GM21717 (cell line): Measurements from ENCODE around the gene CEP350.

ENCODE experiments used
- ATAC-seq: cut with Tn5 transposase; IDR thresholded peaks from one replicate; pipeline ENCODE4 v1.9.1; 2021; ENCODE audit warnings: mild to moderate bottlenecking, moderate library complexity; ENCODE audit not compliant: unreplicated experiment

Gene CEP350

GRCh38 chr1:180046674-180047073, 92.1 kb downstream of the CEP350 start:
- ATAC-seq, result no peak

GRCh38 chr1:180053594-180054567, 99.3 kb downstream of the CEP350 start:
- ATAC-seq, result no peak

- no peak for ATAC-seq
Measured at GRCh38 chr1:180057883-180058396, 103.3 kb downstream of the CEP350 start.

GRCh38 chr1:180061019-180061418, 106.4 kb downstream of the CEP350 start:
- no peak for ATAC-seq

GRCh38 chr1:180062452-180062971, 107.9 kb downstream of the CEP350 start:
- ATAC-seq, result no peak

GRCh38 chr1:180065408-180065807, 110.8 kb downstream of the CEP350 start:
- ATAC-seq, result no peak

DNA sequence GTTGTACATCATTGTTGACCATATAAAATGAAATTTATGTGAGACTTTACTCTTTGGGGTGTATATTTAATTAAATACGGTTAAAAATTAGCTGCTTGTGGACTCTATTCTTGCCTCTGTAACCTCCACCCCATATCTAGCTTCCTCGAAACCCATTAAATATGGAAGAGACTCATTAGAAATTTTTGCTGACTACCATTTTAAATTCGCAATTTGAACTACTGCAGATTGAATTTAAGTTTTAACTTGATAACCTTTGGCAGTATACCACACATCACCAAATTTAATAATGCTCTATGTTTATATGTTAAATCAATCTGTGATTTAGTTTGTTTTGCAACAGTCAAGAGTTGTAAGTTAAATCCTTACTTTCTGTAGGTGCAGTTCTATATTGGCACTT, 111.5 kb downstream of the CEP350 start:
- no peak for ATAC-seq

DNA sequence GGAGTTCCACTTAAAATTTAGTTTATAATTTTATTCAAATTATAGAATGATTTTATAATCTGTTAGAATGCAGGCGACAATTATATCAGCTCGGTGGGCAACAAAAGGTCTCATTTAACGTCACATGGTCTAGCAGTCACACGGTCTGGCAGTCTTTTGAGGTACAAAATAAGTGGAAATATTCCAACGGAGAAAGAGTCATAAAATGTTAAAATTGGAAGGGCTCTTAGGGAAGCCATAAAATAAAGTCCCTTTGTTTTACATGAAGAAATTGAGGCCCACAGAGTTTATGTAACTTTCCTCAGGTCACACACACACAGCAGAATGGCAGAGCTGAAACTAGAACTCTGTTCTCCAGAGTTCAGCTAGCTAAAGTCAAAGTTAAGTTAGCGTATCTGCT, 115.7 kb downstream of the CEP350 start:
- no peak for ATAC-seq

DNA sequence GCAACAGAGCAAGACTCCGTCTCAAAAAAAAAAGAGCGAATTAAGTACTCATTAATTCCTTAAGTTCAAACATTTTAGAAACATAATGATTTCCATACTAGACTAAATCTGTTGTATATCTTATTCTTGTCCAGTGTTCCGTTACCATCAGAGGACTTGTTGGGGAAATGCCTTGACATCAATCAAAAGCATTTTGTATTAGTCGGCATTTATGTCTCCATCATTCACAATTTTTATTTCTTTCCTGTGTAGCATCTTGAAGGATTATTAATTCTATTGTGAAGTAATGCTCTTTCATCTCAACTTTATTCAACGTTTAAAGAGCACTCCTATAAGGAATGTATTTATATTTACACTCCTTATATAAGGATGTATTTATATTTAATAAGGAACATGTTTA, 117.1 kb downstream of the CEP350 start:
- no peak for ATAC-seq

DNA sequence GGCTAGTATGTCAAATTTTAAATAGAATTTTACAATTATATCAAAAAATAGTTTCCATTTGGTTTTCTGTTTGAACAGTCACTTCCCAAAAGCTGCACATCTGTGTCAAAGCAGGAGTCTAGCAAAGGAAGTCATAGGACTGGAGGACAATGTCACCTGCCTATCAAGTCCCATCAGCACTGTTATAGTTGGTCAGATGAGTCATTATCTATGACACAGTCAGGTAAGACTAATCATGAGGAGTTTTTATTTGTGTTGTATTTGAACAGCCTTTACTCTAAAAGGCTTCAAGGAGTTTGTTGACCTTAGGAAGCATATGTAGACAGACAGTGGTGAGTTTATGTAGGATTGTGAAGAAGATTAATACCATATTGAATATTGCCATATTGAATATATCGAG, 125.8 kb downstream of the CEP350 start:
- no peak for ATAC-seq

DNA sequence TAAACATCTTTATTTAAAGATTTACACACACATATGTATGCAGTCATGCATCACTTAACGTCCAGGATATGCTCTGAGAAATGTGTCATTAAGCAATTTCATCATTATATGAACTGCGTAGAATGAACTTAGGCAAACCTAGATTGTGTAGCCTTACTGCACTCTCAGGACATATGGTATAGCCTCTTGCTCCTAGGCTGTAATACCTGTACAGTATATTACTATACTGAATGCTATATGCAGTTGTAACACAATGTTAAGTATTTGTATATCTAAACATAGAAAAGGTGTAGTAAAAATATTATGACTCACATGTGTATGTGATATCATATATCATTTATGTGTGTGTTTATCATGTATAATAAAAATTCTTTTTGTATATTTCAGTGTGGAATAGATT, 126.9 kb downstream of the CEP350 start:
- no peak for ATAC-seq

DNA sequence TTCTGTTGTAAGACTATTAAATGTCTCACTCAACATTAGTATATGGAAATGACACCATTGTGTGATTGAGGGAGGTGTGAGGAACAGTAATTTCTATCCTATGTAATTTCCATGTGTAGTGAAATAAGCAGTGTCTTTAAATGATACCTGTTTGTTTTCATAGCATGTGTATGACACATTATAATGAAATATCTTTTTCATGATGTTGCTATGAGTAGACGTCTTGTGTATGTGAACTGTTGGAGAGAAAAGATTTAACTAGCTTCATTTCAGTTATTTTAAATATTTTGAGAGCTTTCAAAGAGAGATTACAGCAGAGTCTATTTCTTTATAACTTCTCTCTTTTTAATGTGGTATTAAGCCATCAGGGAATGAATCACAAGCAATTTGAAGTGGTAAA, 128.6 kb downstream of the CEP350 start:
- ATAC-seq, result no peak

DNA sequence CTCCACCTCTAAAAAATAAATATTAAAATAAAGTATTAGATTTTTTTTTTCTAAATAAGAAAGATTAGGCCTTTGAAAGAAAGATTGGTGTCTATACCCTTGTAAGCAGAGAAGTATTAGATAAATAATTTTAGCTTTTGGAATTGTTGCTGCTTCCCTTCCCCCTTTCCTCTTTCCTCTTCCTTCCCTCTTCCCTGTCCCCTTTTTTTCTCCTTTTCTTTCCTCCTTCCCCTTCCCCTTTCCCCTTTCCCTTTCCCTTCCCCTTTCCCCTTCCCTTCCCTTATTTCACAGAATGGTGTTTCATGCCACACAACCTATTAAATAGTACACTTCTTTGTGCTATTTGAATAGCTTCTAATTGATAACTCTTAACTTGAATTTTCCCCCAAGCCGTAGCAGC, 130.3 kb downstream of the CEP350 start:
- no peak for ATAC-seq

GRCh38 chr1:180085331-180085730, 130.7 kb downstream of the CEP350 start:
- ATAC-seq, result no peak

DNA sequence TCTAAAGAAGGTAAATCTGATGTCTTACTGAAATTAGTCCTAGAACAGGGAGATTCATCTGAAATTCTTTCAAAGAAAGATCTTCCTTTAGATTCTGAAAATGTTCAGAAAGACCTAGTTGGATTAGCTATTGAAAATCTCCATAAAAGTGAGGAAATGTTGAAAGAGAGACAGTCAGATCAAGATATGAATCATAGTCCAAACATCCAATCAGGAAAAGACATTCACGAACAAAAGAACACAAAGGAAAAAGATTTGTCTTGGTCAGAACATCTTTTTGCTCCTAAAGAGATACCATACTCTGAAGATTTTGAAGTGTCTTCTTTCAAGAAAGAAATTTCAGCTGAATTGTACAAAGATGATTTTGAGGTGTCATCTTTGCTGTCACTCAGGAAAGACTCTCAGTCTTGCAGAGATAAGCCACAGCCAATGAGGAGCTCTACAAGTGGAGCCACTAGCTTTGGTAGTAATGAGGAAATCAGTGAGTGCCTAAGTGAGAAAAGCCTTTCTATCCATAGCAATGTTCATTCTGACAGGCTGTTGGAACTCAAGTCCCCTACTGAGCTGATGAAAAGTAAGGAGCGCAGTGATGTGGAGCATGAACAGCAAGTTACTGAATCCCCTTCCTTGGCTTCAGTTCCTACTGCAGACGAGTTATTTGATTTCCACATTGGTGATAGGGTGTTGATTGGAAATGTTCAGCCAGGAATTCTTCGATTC, 138.5 kb downstream of the CEP350 start:
- ATAC-seq, result no peak

DNA sequence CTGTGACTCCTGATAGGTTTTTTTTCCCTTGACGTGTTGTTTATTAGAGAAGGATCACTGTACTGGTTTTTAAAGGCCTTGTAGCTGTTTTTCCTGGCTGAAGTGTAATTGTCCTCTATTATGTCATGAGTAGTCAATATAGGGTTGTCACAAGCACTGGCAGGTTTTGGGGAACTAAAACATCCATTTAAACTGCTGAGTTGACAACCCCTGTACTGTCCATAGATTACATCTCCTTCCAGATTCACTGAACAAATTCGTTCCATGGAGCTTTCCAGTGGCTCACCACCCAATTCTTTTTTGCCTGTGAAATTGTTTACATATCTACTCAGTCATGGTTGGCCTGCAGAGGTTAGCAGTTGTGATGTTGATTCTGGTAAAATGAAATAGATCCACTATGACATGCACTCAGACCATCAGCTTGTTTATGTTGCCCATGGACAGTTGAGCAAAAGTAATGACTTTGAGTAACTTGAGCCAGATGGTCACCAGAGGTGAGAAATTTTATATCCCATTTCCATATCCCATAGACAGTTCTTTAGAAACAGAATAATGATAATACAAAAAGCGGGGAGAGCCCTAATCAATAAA, 140.2 kb downstream of the CEP350 start:
- no peak for ATAC-seq

GRCh38 chr1:180096584-180097325, 142.1 kb downstream of the CEP350 start:
- ATAC-seq, result no peak

GRCh38 chr1:180097326-180097605, 142.7 kb downstream of the CEP350 start:
- no peak for ATAC-seq

- ATAC-seq, result no peak
Measured at GRCh38 chr1:180101411-180101810, 146.8 kb downstream of the CEP350 start.

GRCh38 chr1:180103819-180104218, 149.2 kb downstream of the CEP350 start:
- no peak for ATAC-seq

- ATAC-seq, result no peak
Measured at GRCh38 chr1:180112091-180112490, 157.5 kb downstream of the CEP350 start.
